H9 (cell line): Measurements from ENCODE around the gene ARHGAP22. TPM values are rescaled to one million over a fixed set of nuclear protein-coding genes. Genes with fewer than 3 reads are reported as not detected.

Experiments used
- DNase-seq: peaks from one replicate; pipeline ENCODE4 v3.0.0-alpha.2; 2017
- H2AFZ ChIP-seq: one replicate; pipeline ENCODE4 v1.6.1; 2013; ENCODE audit warnings: mild to moderate bottlenecking, low read length, control low read depth, moderate library complexity
- H2AK5ac ChIP-seq: 2 replicates; pipeline ENCODE4 v1.6.1; 2013; ENCODE audit warnings: low read length, control low read depth, mixed read lengths; ENCODE audit not compliant: insufficient read length
- H2BK120ac ChIP-seq: one replicate; pipeline ENCODE4 v1.6.1; 2013; ENCODE audit warnings: low read depth, mild to moderate bottlenecking, low read length, control low read depth, inconsistent platforms; ENCODE audit not compliant: poor library complexity, severe bottlenecking
- H2BK12ac ChIP-seq: 2 replicates; pipeline ENCODE4 v1.6.1; 2013; ENCODE audit warnings: low read length, control low read depth, mixed read lengths, low read depth; ENCODE audit not compliant: insufficient read length
- H2BK15ac ChIP-seq: 2 replicates; pipeline ENCODE4 v1.6.1; 2013; ENCODE audit warnings: low read depth, low read length, control low read depth
- H2BK20ac ChIP-seq: one replicate; pipeline ENCODE4 v1.6.1; 2013; ENCODE audit warnings: low read depth, mild to moderate bottlenecking, low read length, control low read depth, inconsistent platforms; ENCODE audit not compliant: poor library complexity, severe bottlenecking
- H2BK5ac ChIP-seq: 2 replicates; pipeline ENCODE4 v1.6.1; 2013; ENCODE audit warnings: low read length, control low read depth, mixed read lengths; ENCODE audit not compliant: insufficient read length
- H3K14ac ChIP-seq: 2 replicates; pipeline ENCODE4 v1.6.1; 2013; ENCODE audit warnings: low read length, control low read depth; ENCODE audit not compliant: insufficient read depth
- H3K18ac ChIP-seq: 2 replicates; pipeline ENCODE4 v1.6.1; 2013; ENCODE audit warnings: low read depth, mild to moderate bottlenecking, mixed read lengths, low read length, control low read depth; ENCODE audit not compliant: insufficient read length
- H3K23ac ChIP-seq: 2 replicates; pipeline ENCODE4 v1.6.1; 2013; ENCODE audit warnings: low read length, control low read depth, mixed read lengths, low read depth; ENCODE audit not compliant: insufficient read length
- H3K23me2 ChIP-seq: 2 replicates; pipeline ENCODE4 v1.6.1; 2013; ENCODE audit warnings: low read depth, mild to moderate bottlenecking, mixed read lengths, low read length, control low read depth; ENCODE audit not compliant: insufficient read length, poor library complexity, severe bottlenecking
- H3K27ac ChIP-seq: 2 replicates; pipeline ENCODE4 v1.5.1; 2013; ENCODE audit warnings: low read length, control low read depth, mixed read lengths, low read depth; ENCODE audit not compliant: insufficient read length
- H3K27me3 ChIP-seq: 2 replicates; pipeline ENCODE4 v1.6.1; 2013; ENCODE audit warnings: low read length, control low read depth, inconsistent platforms; ENCODE audit not compliant: insufficient read depth
- H3K4ac ChIP-seq: 2 replicates; pipeline ENCODE4 v1.6.1; 2013; ENCODE audit warnings: low read depth, mild to moderate bottlenecking, control low read depth, inconsistent platforms, low read length, moderate library complexity
- H3K4me1 ChIP-seq: 2 replicates; pipeline ENCODE4 v1.6.1; 2013; ENCODE audit warnings: low read length, control low read depth, inconsistent platforms; ENCODE audit not compliant: insufficient read depth
- H3K4me2 ChIP-seq: 2 replicates; pipeline ENCODE4 v1.6.1; 2013; ENCODE audit warnings: low read length, control low read depth, mixed read lengths; ENCODE audit not compliant: insufficient read length, insufficient read depth
- H3K56ac ChIP-seq: 2 replicates; pipeline ENCODE4 v1.6.1; 2013; ENCODE audit warnings: low read depth, mild to moderate bottlenecking, mixed read lengths, low read length, control low read depth; ENCODE audit not compliant: insufficient read length
- H3K79me1 ChIP-seq: 2 replicates; pipeline ENCODE4 v1.6.1; 2013; ENCODE audit warnings: low read depth, mild to moderate bottlenecking, moderate library complexity, low read length, control low read depth, inconsistent platforms; ENCODE audit not compliant: insufficient read depth, poor library complexity, severe bottlenecking
- H3K79me2 ChIP-seq: 2 replicates; pipeline ENCODE4 v1.6.1; 2013; ENCODE audit warnings: low read length, control low read depth, inconsistent platforms; ENCODE audit not compliant: insufficient read depth
- H3K9ac ChIP-seq: 2 replicates; pipeline ENCODE4 v1.6.1; 2013; ENCODE audit warnings: low read length, control low read depth, mixed read lengths; ENCODE audit not compliant: insufficient read length; ENCODE audit errors: extremely low read depth
- H3K9me3 ChIP-seq: one replicate; pipeline ENCODE4 v1.6.1; 2013; ENCODE audit warnings: low read depth, low read length, inconsistent platforms; ENCODE audit not compliant: control insufficient read depth
- H3T11ph ChIP-seq: one replicate; pipeline ENCODE4 v1.6.1; 2013; ENCODE audit warnings: mild to moderate bottlenecking, low read length, control low read depth, inconsistent platforms
- H4K20me1 ChIP-seq: one replicate; pipeline ENCODE4 v1.6.1; 2013; ENCODE audit not compliant: control insufficient read depth, insufficient read length, insufficient read depth
- H4K5ac ChIP-seq: 2 replicates; pipeline ENCODE4 v1.6.1; 2013; ENCODE audit warnings: low read depth, mild to moderate bottlenecking, mixed read lengths, low read length, control low read depth; ENCODE audit not compliant: insufficient read length
- H4K8ac ChIP-seq: replicated peaks from 2 replicates; pipeline ENCODE4 v1.6.1; 2013; ENCODE audit warnings: low read length, control low read depth, mixed read lengths, low read depth; ENCODE audit not compliant: insufficient read length
- H4K91ac ChIP-seq: 2 replicates; pipeline ENCODE4 v1.6.1; 2013; ENCODE audit warnings: low read depth, mild to moderate bottlenecking, moderate library complexity, mixed read lengths, low read length, control low read depth; ENCODE audit not compliant: insufficient read length
- H3K27ac Mint-ChIP-seq, 3 experiments: 2 replicates in 2 of 3; 3 replicates in 1 of 3; pipeline ENCODE4 v1.8.0; 2020 to 2021; ENCODE audit warnings: mixed read lengths in 3 of 3, mild to moderate bottlenecking in 1 of 3, moderate library complexity in 1 of 3
- H3K27me3 Mint-ChIP-seq: 2 replicates; pipeline ENCODE4 v1.8.0; 2021; ENCODE audit warnings: low read depth, mild to moderate bottlenecking, moderate library complexity, mixed read lengths
- H3K36me3 Mint-ChIP-seq, 3 experiments: 2 replicates in 2 of 3; 3 replicates in 1 of 3; pipeline ENCODE4 v1.8.0; 2020 to 2021; ENCODE audit warnings: low read depth in 3 of 3, mixed read lengths in 3 of 3; ENCODE audit not compliant: insufficient read depth in 1 of 3
- H3K4me1 Mint-ChIP-seq, 2 experiments: 2 replicates each; pipeline ENCODE4 v1.8.0; 2020; ENCODE audit warnings: mixed read lengths in 2 of 2
- H3K4me3 Mint-ChIP-seq, 2 experiments: 2 replicates in 1 of 2; 3 replicates in 1 of 2; pipeline ENCODE4 v1.8.0; 2020 to 2021; ENCODE audit warnings: mild to moderate bottlenecking in 2 of 2, mixed read lengths in 2 of 2, moderate library complexity in 1 of 2
- H3K9me3 Mint-ChIP-seq, 2 experiments: 2 replicates in 1 of 2; 3 replicates in 1 of 2; pipeline ENCODE4 v1.8.0; 2020; ENCODE audit warnings: mild to moderate bottlenecking in 2 of 2, mixed read lengths in 2 of 2, moderate library complexity in 1 of 2
- WGBS: extraction: QIAGEN DNeasy Blood & Tissue Kit; methylation state at CpG from one replicate; pipeline ENCODE4 v1.1.7; 2013; ENCODE audit warnings: missing lambda C conversion rate, low lambda C conversion rate, mixed read lengths; ENCODE audit not compliant: insufficient read length; ENCODE audit errors: extremely low coverage; 5-methylcytosine and 5-hydroxymethylcytosine counted together
- total RNA-seq: library from RNA; stranded (reverse); gene quantifications from 2 replicates; pipeline ENCODE4 v1.2.1, GENCODE V29; 2021
- TF ChIP-seq, protein P1 (sequence below): fragments of 200-600 bp; sonication (generic); conservative IDR thresholded peaks from 3 replicates; pipeline ENCODE4 v1.8.0; 2021; ENCODE audit warnings: antibody characterized with exemption, mild to moderate bottlenecking

ARHGAP22 gene
- total RNA-seq, 1 experiment from 2014 or later, result 7.4 TPM

DNA sequence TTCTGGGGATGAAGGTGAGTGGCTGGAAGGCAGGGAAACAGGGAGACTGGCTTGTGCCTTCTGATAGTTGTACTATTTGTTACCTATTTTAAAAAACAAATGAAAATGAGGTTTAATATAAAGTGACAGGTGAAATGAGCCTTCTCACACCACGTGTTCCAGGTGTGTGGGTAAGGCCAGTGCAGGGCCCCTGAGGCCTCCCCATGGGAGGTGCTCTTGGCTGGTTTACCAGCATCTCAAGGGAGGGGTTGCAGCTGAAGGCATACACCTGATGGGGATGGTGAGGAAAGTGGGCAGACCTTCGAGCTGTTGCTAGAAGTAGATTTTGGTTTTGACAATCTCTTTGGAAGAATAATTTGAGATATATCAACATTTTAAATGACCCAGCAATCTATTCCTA, 103.6 kb downstream of the ARHGAP22 start:
- Histone ChIP-seq H2AK5ac (no peak overlapping the region), H3K18ac (no peak overlapping the region), H3K9me3 (no peaks in the 10 kb centered on the region), H2BK120ac (no peak overlapping the region), H3K4ac (no peak overlapping the region), H4K5ac (no peak overlapping the region), H3K79me1 (no peaks in the 10 kb centered on the region), H2BK12ac (no peak overlapping the region), H2BK15ac (no peak overlapping the region), H2BK5ac (no peak overlapping the region), H3T11ph (no peak overlapping the region), H3K27ac (no peak overlapping the region), H3K23me2 (no peaks in the 10 kb centered on the region), H2AFZ (no peak overlapping the region), H3K23ac (no peak overlapping the region), H4K91ac (no peak overlapping the region), H4K20me1 (no peaks in the 10 kb centered on the region), H3K9ac (no peak overlapping the region), H3K79me2 (no peaks in the 10 kb centered on the region), H2BK20ac (no peak overlapping the region), H3K4me1 (no peaks in the 10 kb centered on the region), H3K14ac (no peak overlapping the region), H4K8ac (no peak overlapping the region), H3K56ac (no peak overlapping the region), H3K4me2 (no peak overlapping the region), H3K27me3 (no peaks in the 10 kb centered on the region; the same call in 1 of the 2 replicates)
- DNase-seq, result no peak
- Mint-ChIP-seq H3K27me3 (no peaks in the 10 kb centered on the region), H3K4me3 (no peak overlapping the region), H3K9me3 (no peaks in the 10 kb centered on the region), H3K4me1 (peaks cover 9 to 21% of the 10 kb centered on the region in 2 experiments), H3K27ac (no peak overlapping the region), H3K36me3 (no peaks in the 10 kb centered on the region; a peak in 1 of 7 replicates)
- TF ChIP-seq, protein P1, sequence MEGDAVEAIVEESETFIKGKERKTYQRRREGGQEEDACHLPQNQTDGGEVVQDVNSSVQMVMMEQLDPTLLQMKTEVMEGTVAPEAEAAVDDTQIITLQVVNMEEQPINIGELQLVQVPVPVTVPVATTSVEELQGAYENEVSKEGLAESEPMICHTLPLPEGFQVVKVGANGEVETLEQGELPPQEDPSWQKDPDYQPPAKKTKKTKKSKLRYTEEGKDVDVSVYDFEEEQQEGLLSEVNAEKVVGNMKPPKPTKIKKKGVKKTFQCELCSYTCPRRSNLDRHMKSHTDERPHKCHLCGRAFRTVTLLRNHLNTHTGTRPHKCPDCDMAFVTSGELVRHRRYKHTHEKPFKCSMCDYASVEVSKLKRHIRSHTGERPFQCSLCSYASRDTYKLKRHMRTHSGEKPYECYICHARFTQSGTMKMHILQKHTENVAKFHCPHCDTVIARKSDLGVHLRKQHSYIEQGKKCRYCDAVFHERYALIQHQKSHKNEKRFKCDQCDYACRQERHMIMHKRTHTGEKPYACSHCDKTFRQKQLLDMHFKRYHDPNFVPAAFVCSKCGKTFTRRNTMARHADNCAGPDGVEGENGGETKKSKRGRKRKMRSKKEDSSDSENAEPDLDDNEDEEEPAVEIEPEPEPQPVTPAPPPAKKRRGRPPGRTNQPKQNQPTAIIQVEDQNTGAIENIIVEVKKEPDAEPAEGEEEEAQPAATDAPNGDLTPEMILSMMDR, result no peak
- WGBS, result no CpG with 5 or more reads among the region's 2 CpGs
